Muscle of leg (tissue), 11 donors: ENCODE data around the gene HCN4. TPM values are rescaled to one million over a fixed set of nuclear protein-coding genes. Genes with fewer than 3 reads are reported as not detected.

Experiments used
- DNase-seq: peaks from one replicate; pipeline ENCODE4 v3.0.0; 2013
- H3K27ac ChIP-seq: one replicate; pipeline ENCODE4 v1.5.1; 2013; ENCODE audit warnings: mild to moderate bottlenecking, low read length, control low read depth
- H3K27me3 ChIP-seq: one replicate; pipeline ENCODE4 v1.6.1; 2013; ENCODE audit warnings: low read length; ENCODE audit not compliant: control insufficient read depth, insufficient read depth
- H3K36me3 ChIP-seq: one replicate; pipeline ENCODE4 v1.6.1; 2013; ENCODE audit warnings: low read length; ENCODE audit not compliant: control insufficient read depth, insufficient read depth
- H3K4me1 ChIP-seq: one replicate; pipeline ENCODE4 v1.6.1; 2013; ENCODE audit warnings: low read length; ENCODE audit not compliant: control insufficient read depth, insufficient read depth
- H3K4me3 ChIP-seq: one replicate; pipeline ENCODE4 v1.5.1; 2013; ENCODE audit warnings: low read length, control low read depth
- H3K9me3 ChIP-seq: replicated peaks from 2 replicates; pipeline ENCODE4 v1.6.1; 2013; ENCODE audit warnings: low read depth, low read length; ENCODE audit not compliant: control insufficient read depth
- WGBS: methylation state at CpG from one replicate; pipeline ENCODE4 v1.1.5; 2013; ENCODE audit warnings: missing lambda C conversion rate; ENCODE audit not compliant: insufficient coverage; 5-methylcytosine and 5-hydroxymethylcytosine counted together
- polyA plus RNA-seq, 8 donors: library from polyadenylated mRNA; unstranded; fragments of 120-200 nt; gene quantifications; one replicate each; pipeline versions ENCODE4 v1.2.1 to v1.2.3, GENCODE V29; 2013; ENCODE audit warnings: inconsistent platforms in 1 of 8, low replicate concordance in 1 of 8; ENCODE audit not compliant: insufficient read length in 8 of 8, insufficient read depth in 1 of 8
- total RNA-seq: library from RNA; stranded (reverse); fragments of 120-200 nt; gene quantifications from one replicate; pipeline ENCODE4 v1.2.4, GENCODE V29; 2013

The HCN4 gene
- total and polyA plus RNA-seq, 9 donors: not detected

GRCh38 chr15:73391128-73391872 lies 22.5 kb upstream of the HCN4 start:
- H3K4me3 ChIP-seq: no peak overlapping the region
- H3K36me3 ChIP-seq: no peaks in the 10 kb centered on the region
- peaks cover 12% of the 10 kb centered on the region for H3K4me1 ChIP-seq
- 46% methylated on average over 4 of the region's 7 CpGs for WGBS
- H3K27me3 ChIP-seq: peaks cover 5% of the 10 kb centered on the region
- no peaks in the 10 kb centered on the region for H3K9me3 ChIP-seq
- no peak overlapping the region for H3K27ac ChIP-seq
- DNase-seq: no peak

GRCh38 chr15:73389971-73390544 lies 21.3 kb upstream of the HCN4 start:
- no peak overlapping the region for H3K27ac ChIP-seq
- 100% methylated on average over 1 of the region's 2 CpGs for WGBS
- H3K4me1 ChIP-seq: peaks cover 12% of the 10 kb centered on the region

GRCh38 chr15:73389539-73389938 lies 20.8 kb upstream of the HCN4 start:
- Histone ChIP-seq H3K36me3 (no peaks in the 10 kb centered on the region), H3K27me3 (peaks cover 13% of the 10 kb centered on the region), H3K4me1 (peaks cover 8% of the 10 kb centered on the region), H3K9me3 (no peaks in the 10 kb centered on the region), H3K27ac (no peak overlapping the region), H3K4me3 (no peak overlapping the region)
- DNase-seq: no peak
- WGBS: no CpG with 5 or more reads among the region's 2 CpGs

More at GRCh38 chr15:73389971-73390544, 21.3 kb upstream of the HCN4 start:
- Histone ChIP-seq H3K9me3 (no peaks in the 10 kb centered on the region), H3K36me3 (no peaks in the 10 kb centered on the region), H3K4me3 (no peak overlapping the region), H3K27me3 (peaks cover 11% of the 10 kb centered on the region)
- no peak for DNase-seq

GRCh38 chr15:73388256-73388781 lies 19.6 kb upstream of the HCN4 start:
- Histone ChIP-seq H3K4me3 (no peak overlapping the region), H3K36me3 (no peaks in the 10 kb centered on the region), H3K9me3 (no peaks in the 10 kb centered on the region), H3K4me1 (no peaks in the 10 kb centered on the region), H3K27me3 (peaks cover 15% of the 10 kb centered on the region), H3K27ac (no peak overlapping the region)
- no peak for DNase-seq
- 57% methylated on average over 1 of the region's 7 CpGs for WGBS

GRCh38 chr15:73387507-73388255 lies 18.9 kb upstream of the HCN4 start:
- H3K9me3 ChIP-seq: no peaks in the 10 kb centered on the region
- no peak overlapping the region for H3K4me3 ChIP-seq
- no peak for DNase-seq
- H3K4me1 ChIP-seq: no peaks in the 10 kb centered on the region
- peaks cover 18% of the 10 kb centered on the region for H3K27me3 ChIP-seq
- no peak overlapping the region for H3K27ac ChIP-seq
- WGBS: 80% methylated on average over 5 of the region's 12 CpGs
- H3K36me3 ChIP-seq: no peaks in the 10 kb centered on the region

- no peak overlapping the region for H3K4me3 ChIP-seq
- no peak overlapping the region for H3K27ac ChIP-seq
- WGBS: 26% methylated on average over 5 of the region's 8 CpGs
- no peaks in the 10 kb centered on the region for H3K9me3 ChIP-seq
- no peak for DNase-seq
- peaks cover 18% of the 10 kb centered on the region for H3K27me3 ChIP-seq
- H3K4me1 ChIP-seq: no peaks in the 10 kb centered on the region
- no peaks in the 10 kb centered on the region for H3K36me3 ChIP-seq
Measured at GRCh38 chr15:73386886-73387506, 18.2 kb upstream of the HCN4 start.

GRCh38 chr15:73386238-73386637 lies 17.5 kb upstream of the HCN4 start:
- Histone ChIP-seq H3K9me3 (no peaks in the 10 kb centered on the region), H3K27ac (no peak overlapping the region), H3K27me3 (peaks cover 18% of the 10 kb centered on the region), H3K4me1 (no peaks in the 10 kb centered on the region), H3K4me3 (no peak overlapping the region), H3K36me3 (no peaks in the 10 kb centered on the region)
- WGBS: 92% methylated on average over 4 of the region's 5 CpGs
- no peak for DNase-seq

GRCh38 chr15:73385205-73385604 lies 16.4 kb upstream of the HCN4 start:
- no peak for DNase-seq
- H3K4me3 ChIP-seq: no peak overlapping the region
- peaks cover 18% of the 10 kb centered on the region for H3K27me3 ChIP-seq
- peaks cover 2% of the 10 kb centered on the region for H3K9me3 ChIP-seq
- H3K36me3 ChIP-seq: no peaks in the 10 kb centered on the region
- H3K4me1 ChIP-seq: no peaks in the 10 kb centered on the region
- WGBS: 80% methylated on average over 9 of the region's 9 CpGs
- H3K27ac ChIP-seq: no peak overlapping the region

- DNase-seq: no peak
- H3K36me3 ChIP-seq: no peaks in the 10 kb centered on the region
- no peak overlapping the region for H3K4me3 ChIP-seq
- H3K4me1 ChIP-seq: no peaks in the 10 kb centered on the region
- H3K27ac ChIP-seq: no peak overlapping the region
- peaks cover 2% of the 10 kb centered on the region for H3K9me3 ChIP-seq
- H3K27me3 ChIP-seq: peaks cover 18% of the 10 kb centered on the region
- WGBS: 89% methylated on average over 3 of the region's 9 CpGs
Measured at GRCh38 chr15:73383310-73384189, 14.8 kb upstream of the HCN4 start.
